ENCODE measurements around the gene FBXO8. TPM values are rescaled to one million over a fixed set of nuclear protein-coding genes. Genes with fewer than 3 reads are reported as not detected.

The FBXO8 gene
- total RNA-seq, 2 experiments from 2014 or later: 17.9 to 19.4 TPM

DNA sequence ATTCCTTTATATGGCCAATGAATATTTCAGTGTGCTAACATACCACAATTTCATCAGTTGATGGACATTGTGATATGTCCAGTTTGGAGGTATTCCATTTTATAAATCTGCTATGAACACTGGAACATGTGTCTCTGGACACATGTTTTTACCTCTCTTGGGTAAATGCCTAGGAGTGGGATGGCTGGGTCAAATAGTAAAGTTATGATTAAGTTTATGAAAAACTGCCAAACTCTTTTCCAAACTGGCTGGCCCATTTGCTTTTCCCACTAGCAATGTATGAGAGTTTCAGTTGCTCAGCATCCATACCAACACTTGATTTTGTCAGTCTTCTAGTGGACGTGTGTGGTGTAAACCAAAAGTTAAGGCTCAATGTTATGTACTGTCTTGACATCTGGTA is 40.8 kb upstream of the FBXO8 start:
- H3K4me3 Mint-ChIP-seq: no peak overlapping the region
- TF ChIP-seq, protein P1, sequence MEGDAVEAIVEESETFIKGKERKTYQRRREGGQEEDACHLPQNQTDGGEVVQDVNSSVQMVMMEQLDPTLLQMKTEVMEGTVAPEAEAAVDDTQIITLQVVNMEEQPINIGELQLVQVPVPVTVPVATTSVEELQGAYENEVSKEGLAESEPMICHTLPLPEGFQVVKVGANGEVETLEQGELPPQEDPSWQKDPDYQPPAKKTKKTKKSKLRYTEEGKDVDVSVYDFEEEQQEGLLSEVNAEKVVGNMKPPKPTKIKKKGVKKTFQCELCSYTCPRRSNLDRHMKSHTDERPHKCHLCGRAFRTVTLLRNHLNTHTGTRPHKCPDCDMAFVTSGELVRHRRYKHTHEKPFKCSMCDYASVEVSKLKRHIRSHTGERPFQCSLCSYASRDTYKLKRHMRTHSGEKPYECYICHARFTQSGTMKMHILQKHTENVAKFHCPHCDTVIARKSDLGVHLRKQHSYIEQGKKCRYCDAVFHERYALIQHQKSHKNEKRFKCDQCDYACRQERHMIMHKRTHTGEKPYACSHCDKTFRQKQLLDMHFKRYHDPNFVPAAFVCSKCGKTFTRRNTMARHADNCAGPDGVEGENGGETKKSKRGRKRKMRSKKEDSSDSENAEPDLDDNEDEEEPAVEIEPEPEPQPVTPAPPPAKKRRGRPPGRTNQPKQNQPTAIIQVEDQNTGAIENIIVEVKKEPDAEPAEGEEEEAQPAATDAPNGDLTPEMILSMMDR (IDR thresholded peaks at IDR 0.05): no peak
- no peak overlapping the region for H3K27ac Mint-ChIP-seq
- H3K4me1 Mint-ChIP-seq (ENCODE audit: low read depth): no peaks in the 10 kb centered on the region
- Histone ChIP-seq H3K9me3 (ENCODE audit: control insufficient read depth in 1 of 2, insufficient read depth in 1 of 2, low read length in 2 of 2) (no peaks in the 10 kb centered on the region), H3K4me3 (ENCODE audit: low read length) (no peak overlapping the region), H3K36me3 (ENCODE audit: insufficient read depth, low read length) (no peaks in the 10 kb centered on the region), H3K4me1 (ENCODE audit: insufficient read depth, low read length) (no peaks in the 10 kb centered on the region), H3K27ac (ENCODE audit: low read depth in 1 of 2, low read length in 2 of 2) (no peak overlapping the region), H3K27me3 (ENCODE audit: control insufficient read depth in 1 of 2, insufficient read depth in 2 of 2, low read length in 2 of 2) (no peaks in the 10 kb centered on the region)
- ATAC-seq (ENCODE audit: poor library complexity): no peak
- no peak for DNase-seq
- intact Hi-C loops (cut with DNase I, micrococcal nuclease): no loop called here
- ChIA-PET POLR2A (interaction anchor here (0.6 kb wide), 1 partner anchor 42 kb away, joined by 4 read pairs; no protein-coding TSS in a partner anchor), CTCF (no interaction called here)
- no peaks in the 10 kb centered on the region for H3K27me3 Mint-ChIP-seq
- no peaks in the 10 kb centered on the region for H3K9me3 Mint-ChIP-seq
- H3K36me3 Mint-ChIP-seq (ENCODE audit: low read depth): no peaks in the 10 kb centered on the region

DNA sequence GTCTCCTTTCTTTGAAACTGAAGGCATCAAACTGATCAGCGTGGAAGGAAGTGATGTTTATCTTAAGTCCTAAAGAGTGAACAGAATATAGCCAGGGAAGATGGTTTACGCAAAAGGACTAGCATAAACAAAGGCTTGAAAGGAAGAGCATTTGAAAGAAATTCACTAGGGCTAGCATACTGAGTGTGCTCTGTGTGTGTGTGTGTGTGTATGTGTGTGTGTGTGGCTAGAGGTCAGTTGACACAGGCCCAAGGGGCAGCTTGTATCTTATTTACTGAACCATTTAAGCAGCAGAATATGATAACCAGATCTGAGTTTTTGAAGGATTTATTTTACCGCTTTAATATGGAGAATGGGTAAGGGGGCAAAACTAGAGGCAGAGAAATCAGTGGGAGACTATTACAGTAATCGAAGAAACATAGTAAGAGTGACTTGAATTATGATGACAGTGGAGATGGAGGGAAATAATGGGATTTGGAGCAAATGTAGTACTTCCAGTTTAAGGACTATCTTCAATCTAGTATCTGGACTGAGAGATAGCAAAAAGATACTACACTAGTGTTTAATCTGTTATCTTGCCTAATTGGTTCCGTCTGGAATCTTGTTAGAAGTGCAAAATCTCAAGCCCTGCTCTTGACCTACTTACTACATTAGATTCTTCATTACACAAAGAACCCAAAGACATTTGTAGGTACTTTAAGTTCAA is 37.2 kb upstream of the FBXO8 start:
- Mint-ChIP-seq H3K9me3 (no peaks in the 10 kb centered on the region), H3K4me3 (no peak overlapping the region)
- POLR2A ChIA-PET: interaction anchor here (0.6 kb wide), 1 partner anchor 64 kb away, joined by 3 read pairs; no protein-coding TSS in a partner anchor

DNA sequence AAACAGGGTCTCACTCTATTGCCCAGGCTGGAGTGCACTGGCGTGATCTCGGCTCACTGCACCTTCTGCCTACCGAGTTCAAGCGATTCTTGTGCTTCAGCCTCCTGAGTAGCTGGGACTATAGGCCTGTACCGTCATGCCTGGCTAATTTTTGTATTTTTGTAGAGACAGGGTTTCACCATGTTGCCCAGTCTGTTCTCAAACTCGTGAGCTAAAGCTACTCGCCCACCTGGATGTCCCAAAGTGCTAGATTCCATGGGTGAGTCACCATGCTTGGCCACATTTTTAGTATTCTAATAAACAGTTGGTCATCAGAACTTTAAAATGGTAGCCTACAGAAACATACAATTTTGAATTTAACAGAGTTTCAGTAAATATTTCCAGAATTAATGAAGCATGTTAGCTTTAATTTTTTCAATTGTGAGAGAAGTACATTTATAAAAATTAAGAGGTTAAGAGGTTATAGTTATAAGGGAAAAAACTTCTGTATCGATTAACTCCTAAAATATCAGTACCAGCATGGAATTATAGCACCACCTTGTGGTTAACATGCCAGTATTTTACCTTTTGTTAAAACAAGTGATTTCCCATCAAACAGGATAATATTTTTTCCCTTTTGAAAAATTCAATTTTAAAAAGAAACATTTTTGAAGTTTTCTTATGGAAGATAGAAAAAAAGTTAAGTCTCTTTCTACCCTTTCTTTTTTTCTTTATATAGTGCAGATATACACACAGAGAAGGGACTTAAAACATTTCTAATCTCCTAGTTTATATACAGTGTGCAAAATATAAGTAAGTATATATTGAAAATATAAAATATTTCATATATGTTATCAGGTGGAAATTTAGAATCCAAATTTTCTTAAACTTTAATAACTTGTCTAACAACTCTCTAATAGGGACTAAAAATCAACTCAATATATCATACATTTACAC is 35.6 kb upstream of the FBXO8 start:
- H3K4me3 Mint-ChIP-seq: no peak overlapping the region
- DNase-seq: peak in 3 of 14 experiments; percentile 47 to 62 (median 52)
- ATAC-seq (ENCODE audit: poor library complexity): no peak
- TF ChIP-seq, protein P1 (IDR thresholded peaks at IDR 0.05): peak; percentile 83
- H3K27ac Mint-ChIP-seq: no peak overlapping the region
- POLR2A ChIA-PET: no interaction called here
- intact Hi-C loops (cut with DNase I, micrococcal nuclease): loop anchor here (1.0 to 10.0 kb wide), 4 partner anchors 97 to 1002 kb away; no protein-coding TSS in a partner anchor
- H3K9me3 ChIP-seq (ENCODE audit: control insufficient read depth in 1 of 2, insufficient read depth in 1 of 2, low read length in 2 of 2): no peaks in the 10 kb centered on the region
- peaks cover 32% of the 10 kb centered on the region for H3K36me3 Mint-ChIP-seq (ENCODE audit: low read depth)
- H3K27me3 ChIP-seq (ENCODE audit: control insufficient read depth in 1 of 2, insufficient read depth in 2 of 2, low read length in 2 of 2): no peaks in the 10 kb centered on the region
- H3K27me3 Mint-ChIP-seq: no peaks in the 10 kb centered on the region
- no peaks in the 10 kb centered on the region for H3K9me3 Mint-ChIP-seq
- H3K4me1 ChIP-seq (ENCODE audit: insufficient read depth, low read length): no peaks in the 10 kb centered on the region
- H3K4me1 Mint-ChIP-seq (ENCODE audit: low read depth): no peaks in the 10 kb centered on the region
- no peak overlapping the region for H3K4me3 ChIP-seq (ENCODE audit: low read length)
- H3K27ac ChIP-seq (ENCODE audit: low read depth in 1 of 2, low read length in 2 of 2): no peak overlapping the region
- H3K36me3 ChIP-seq (ENCODE audit: insufficient read depth, low read length): peaks cover 12% of the 10 kb centered on the region
- CTCF ChIA-PET: interaction anchor here (1.0 to 1.4 kb wide), 3 partner anchors 35 to 97 kb away, joined by 3 read pairs; partner anchors contain the start of genes CEP44 and FBXO8

More for the DNA sequence above, 37.2 kb upstream of the FBXO8 start:
- Mint-ChIP-seq H3K27ac (no peak overlapping the region), H3K27me3 (no peaks in the 10 kb centered on the region), H3K36me3 (ENCODE audit: low read depth) (peaks cover 20% of the 10 kb centered on the region), H3K4me1 (ENCODE audit: low read depth) (no peaks in the 10 kb centered on the region)
- H3K27ac ChIP-seq (ENCODE audit: low read depth in 1 of 2, low read length in 2 of 2): no peak overlapping the region
- H3K4me1 ChIP-seq (ENCODE audit: insufficient read depth, low read length): no peaks in the 10 kb centered on the region
- H3K36me3 ChIP-seq (ENCODE audit: insufficient read depth, low read length): peaks cover 9% of the 10 kb centered on the region
- DNase-seq: no peak
- intact Hi-C loops (cut with DNase I, micrococcal nuclease): no loop called here
- TF ChIP-seq, protein P1 (IDR thresholded peaks at IDR 0.05): no peak
- no peaks in the 10 kb centered on the region for H3K9me3 ChIP-seq (ENCODE audit: control insufficient read depth in 1 of 2, insufficient read depth in 1 of 2, low read length in 2 of 2)
- no peak for ATAC-seq (ENCODE audit: poor library complexity)
- H3K4me3 ChIP-seq (ENCODE audit: low read length): no peak overlapping the region
- no peaks in the 10 kb centered on the region for H3K27me3 ChIP-seq (ENCODE audit: control insufficient read depth in 1 of 2, insufficient read depth in 2 of 2, low read length in 2 of 2)
- CTCF ChIA-PET: no interaction called here

All from CD4-positive, alpha-beta T cell (primary cell).